DMS53 treated with DMSO at 0.1 percent for 48 hours (cell line): ENCODE measurements around the gene PTPRM.

Source experiments
- DNase-seq: peaks from one replicate; lab custom pipeline; 2025; ENCODE audit not compliant: unreplicated experiment; lab: John Stamatoyannopoulos, UW

Gene PTPRM

DNA sequence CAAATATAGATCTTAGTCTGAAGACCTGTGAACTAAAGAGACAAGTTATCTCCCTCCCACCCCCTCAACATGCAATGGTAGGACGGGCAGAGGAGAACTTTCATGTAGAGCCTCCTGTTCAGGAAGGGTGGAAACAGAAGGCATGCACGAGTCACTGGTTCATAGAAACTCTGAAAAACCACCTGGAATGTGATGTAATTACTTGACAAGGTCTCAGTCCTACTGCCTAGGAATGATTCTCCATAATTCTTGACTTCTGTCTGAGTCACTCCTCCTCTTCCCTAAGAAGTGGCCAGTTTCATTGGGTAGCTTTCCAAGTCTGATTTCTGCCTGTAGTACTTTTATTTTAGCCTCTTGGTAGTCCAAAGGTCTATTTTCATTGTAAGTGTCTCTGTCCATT is 277.3 kb downstream of the PTPRM start:
- no peak for DNase-seq

DNA sequence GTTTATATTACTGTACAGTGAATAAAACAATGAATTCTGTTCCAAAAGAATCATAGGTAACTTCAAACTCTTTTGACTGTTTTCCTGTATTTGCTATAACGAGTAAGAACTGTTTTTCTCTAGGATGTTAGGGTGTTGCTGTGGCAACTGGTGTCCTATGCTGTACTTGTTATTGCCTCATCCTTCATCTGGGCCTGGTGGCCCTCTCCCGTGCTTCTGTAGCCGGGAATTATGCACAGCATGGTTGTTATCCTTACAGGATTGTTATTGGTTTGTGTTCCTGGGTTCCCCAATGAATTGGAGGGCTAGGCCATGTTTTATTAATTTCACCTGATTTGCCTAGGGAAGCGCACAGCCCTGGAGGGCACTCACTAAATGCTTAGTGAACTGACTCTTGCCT is 279.2 kb downstream of the PTPRM start:
- no peak for DNase-seq

- no peak for DNase-seq
Measured at GRCh38 chr18:7847357-7848053, 280.4 kb downstream of the PTPRM start.

- DNase-seq, result no peak
Measured at GRCh38 chr18:7848054-7848412, 280.9 kb downstream of the PTPRM start.

DNA sequence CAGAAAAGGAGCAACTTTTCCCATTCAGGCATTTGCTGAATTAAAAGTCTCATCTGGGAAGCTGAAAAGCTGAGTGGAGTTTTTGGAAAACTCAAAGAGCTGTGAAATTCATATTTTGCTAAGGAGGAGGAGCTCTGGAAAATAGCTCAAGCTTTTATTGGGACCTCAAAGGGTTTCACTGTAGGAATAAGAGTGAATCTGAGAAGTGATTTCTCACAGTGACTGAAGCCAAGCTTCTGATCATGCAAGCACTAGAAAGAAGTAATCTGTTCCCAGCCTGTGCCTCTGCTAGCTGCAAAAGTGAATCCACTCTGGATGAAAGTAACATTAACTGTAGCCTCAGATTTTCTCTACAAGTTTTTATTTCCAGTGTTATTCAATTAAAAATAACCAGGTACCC is 283.3 kb downstream of the PTPRM start:
- DNase-seq, result no peak

GRCh38 chr18:7855028-7855427 is 287.9 kb downstream of the PTPRM start:
- peak; percentile 85 for DNase-seq

- DNase-seq, result no peak
Measured at GRCh38 chr18:7855671-7856070, 288.6 kb downstream of the PTPRM start.

GRCh38 chr18:7856116-7856515 is 289.0 kb downstream of the PTPRM start:
- DNase-seq, result no peak

DNA sequence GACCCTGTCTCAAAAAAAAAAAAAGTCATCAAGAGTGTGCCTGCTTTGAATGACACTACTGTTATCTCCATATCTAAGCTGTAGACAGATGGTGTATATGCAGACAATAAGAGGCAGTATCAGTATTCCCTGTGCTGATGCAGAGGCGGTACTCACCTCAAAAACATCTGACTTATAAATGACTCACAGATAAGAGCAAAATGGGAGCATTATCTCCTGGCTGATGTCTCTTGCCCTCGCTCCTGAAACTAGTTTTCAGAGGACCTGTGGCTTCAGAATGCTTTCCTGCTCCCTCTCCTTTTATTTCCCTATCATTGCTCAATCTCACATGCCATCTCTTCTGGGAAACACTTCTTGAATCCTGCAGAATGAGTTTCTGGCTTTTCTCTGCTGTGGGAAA is 289.6 kb downstream of the PTPRM start:
- DNase-seq, result peak; percentile 10

DNA sequence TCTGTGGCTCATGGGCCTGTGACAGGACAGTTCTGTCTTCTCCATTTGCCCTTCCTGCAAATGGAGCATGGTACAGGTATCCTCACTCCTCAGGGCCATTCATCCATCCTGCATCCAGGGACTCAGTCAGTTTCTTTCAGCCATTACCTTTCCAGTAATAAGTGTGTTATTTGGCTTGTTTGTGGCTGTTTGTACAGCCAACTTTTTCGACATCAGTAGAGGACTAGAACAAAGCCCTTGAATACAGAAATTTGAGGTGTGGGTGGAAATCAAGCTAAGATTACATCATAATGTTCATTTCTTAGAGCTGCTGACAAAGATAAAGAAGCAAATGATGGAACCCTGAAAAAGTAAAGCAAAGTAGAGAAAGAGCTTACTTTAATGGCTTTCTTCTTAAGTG is 290.4 kb downstream of the PTPRM start:
- no peak for DNase-seq

DNA sequence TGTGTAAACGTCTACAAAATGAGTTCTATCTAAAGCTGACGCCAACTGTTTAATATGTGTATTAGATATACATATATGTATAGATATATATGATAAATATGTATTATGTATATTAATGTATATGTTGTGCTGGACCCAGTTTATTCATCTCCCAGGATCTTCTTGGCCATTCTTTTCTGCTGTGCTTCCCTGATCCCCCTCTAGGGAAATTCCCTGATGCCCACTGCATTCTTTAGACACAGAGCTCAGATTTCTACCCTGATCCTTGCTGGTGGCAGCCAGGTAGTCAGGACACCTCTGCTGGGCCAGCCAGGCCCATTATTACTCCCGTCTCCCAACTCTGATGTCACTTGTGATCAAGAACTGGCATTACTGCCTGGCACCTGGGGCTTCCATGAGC is 292.0 kb downstream of the PTPRM start:
- DNase-seq, result no peak

- DNase-seq, result no peak
Measured at GRCh38 chr18:7870266-7870665, 303.1 kb downstream of the PTPRM start.

- no peak for DNase-seq
Measured at GRCh38 chr18:7870855-7871254, 303.7 kb downstream of the PTPRM start.

DNA sequence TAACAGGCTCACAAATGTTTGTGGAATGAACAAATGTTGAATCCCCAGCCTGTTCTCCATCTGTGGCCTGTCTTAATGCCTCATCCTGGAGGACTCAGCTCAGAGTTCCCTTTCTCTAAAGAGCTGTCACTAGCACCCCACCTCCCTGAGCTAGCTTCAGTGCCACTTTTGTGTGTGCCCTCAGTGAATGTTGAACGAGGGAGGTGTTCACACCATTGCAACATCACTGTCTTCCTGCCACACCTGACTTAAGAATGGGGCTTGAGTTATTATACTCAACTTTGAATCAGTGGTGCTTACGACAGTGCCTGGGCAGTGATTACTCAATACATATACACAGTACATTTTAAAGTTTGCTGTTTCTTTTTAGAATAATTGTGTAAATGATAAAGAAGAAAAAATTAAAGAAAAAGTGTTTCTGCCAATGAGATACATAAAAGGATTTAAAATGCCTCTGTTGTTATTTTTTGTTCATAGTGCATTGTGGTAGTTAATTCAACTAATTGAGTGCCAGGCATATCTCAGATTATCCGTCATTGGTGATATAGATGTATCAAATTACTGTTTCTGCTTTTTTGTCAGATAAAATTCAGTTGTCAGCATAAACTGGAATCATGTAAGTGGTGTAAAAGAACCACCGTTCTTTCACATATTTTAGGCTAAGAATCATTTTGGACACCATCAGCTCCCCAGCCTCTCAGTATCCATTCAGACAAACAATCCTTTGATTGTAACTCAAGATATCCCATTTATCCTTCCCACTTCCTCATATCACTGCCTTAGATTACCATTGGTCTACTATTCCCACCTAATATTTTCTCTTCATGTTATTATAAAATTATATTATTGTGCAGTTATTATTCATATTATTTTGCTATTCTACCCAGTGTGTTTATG is 304.7 kb downstream of the PTPRM start:
- no peak for DNase-seq

- DNase-seq, result peak; percentile 99
Measured at GRCh38 chr18:7872569-7872968, 305.5 kb downstream of the PTPRM start.

DNA sequence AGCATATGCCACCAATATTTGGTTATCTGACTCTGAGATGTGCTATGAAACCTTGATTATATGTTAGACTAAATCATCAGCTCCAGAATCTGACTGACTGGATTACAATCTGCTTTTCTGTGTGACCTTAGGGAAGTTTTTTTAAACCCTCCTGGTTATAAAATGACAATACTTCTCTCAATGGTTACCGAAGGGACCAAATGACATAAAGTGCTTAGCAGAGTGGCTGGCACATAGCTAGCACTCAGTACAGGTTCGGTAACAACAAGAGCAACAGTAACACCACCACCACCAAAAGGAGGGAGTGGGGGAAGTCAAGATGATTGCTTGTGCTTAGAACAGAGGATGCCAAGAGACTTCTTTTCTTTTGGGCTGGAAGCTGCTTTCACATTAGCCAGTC is 306.2 kb downstream of the PTPRM start:
- DNase-seq, result no peak

DNA sequence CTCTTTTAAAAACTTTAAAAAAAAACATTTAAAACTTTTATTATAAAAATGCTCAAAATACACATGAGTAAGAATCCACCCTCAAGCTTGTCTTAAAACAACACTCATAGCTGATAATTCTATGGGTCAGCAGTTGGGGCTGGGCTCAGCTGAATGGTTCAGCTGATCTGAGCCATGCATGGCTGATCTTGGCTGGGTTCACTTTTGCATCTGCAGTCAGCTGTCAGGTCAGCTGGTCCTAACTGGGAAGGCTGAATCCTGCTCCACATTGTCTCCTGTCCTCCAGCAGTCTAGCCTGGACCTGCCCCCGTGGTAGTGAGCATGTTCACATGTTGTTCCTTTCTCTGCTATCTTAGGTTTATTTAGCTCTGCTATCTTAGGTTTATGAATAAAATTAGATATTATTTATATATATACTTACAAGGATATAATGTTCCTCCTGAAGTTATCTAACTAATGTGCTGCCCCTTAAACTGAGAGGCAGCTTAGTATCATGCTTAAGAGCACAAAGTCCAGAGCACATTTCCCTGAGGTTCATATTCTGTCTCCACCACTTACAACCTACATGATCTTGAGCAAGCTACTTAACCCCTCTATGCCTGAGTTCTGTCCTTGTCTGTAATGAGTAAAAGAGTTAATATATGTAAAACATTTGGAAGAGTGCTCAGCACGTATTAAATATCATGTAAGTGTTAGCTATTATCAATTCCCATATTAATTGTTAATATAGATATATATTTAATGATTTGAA is 309.4 kb downstream of the PTPRM start:
- peak; percentile 38 for DNase-seq

GRCh38 chr18:7877609-7878008 is 310.5 kb downstream of the PTPRM start:
- peak; percentile 31 for DNase-seq

- DNase-seq, result peak; percentile 94
Measured at GRCh38 chr18:7878265-7879211, 311.4 kb downstream of the PTPRM start.

- DNase-seq, result peak; percentile 72
Measured at GRCh38 chr18:7879717-7880116, 312.6 kb downstream of the PTPRM start.

GRCh38 chr18:7885865-7886264 is 318.7 kb downstream of the PTPRM start:
- DNase-seq, result no peak
